BJ (cell line): ENCODE data around the gene TAF1A. TPM values are rescaled to one million over a fixed set of nuclear protein-coding genes. Genes with fewer than 3 reads are reported as not detected.
A peak's percentile ranks its signal among the peaks of the same experiment; 100 is the strongest.

Source experiments
- CTCF ChIA-PET: fragments of 350-600 bp; formaldehyde crosslinking; extraction: SDS; loops from one replicate; lab custom pipeline; 2021; ENCODE audit warnings: antibody characterized with exemption, inconsistent platforms; lab: Yijun Ruan, JAX
- POLR2A ChIA-PET: fragments of 300-600 bp; sonication (Branson Sonifier 250); formaldehyde crosslinking; extraction: SDS; loops from one replicate; lab custom pipeline; 2021; ENCODE audit warnings: antibody characterized with exemption; lab: Charles Lee
- DNase-seq: peaks from one replicate; pipeline ENCODE4 v3.0.0-alpha.2; 2011; ENCODE audit warnings: low read depth
- H3K27me3 ChIP-seq: 2 replicates; pipeline ENCODE4 v1.6.0; 2011; ENCODE audit warnings: low read length; ENCODE audit not compliant: control insufficient read depth, insufficient read depth
- H3K36me3 ChIP-seq: 2 replicates; pipeline ENCODE4 v1.5.1; 2011; ENCODE audit warnings: low read length; ENCODE audit not compliant: control insufficient read depth, insufficient read depth
- H3K4me3 ChIP-seq: 2 replicates; pipeline ENCODE4 v1.5.1; 2011; ENCODE audit warnings: low read depth, mild to moderate bottlenecking, control low read depth, low read length
- polyA plus RNA-seq: library from polyadenylated mRNA; depleted of rRNA; stranded (reverse); fragments of >200 nt; gene quantifications from 2 replicates; pipeline ENCODE4 v1.2.3, GENCODE V29; 2011
- TF ChIP-seq, protein P1 (sequence below): IDR thresholded peaks from 2 replicates; pipeline ENCODE4 v1.5.1; 2011; ENCODE audit warnings: low read depth, mild to moderate bottlenecking, control low read depth, inconsistent platforms, low read length, moderate library complexity; ENCODE audit not compliant: insufficient read depth

The TAF1A gene
- polyA plus RNA-seq, 1 experiment, result 2.2 TPM

GRCh38 chr1:222552882-222553281, 36.9 kb downstream of the TAF1A start:
- CTCF ChIA-PET, result interaction anchor here (0.6 to 1.3 kb wide), 2 partner anchors 9 to 10 kb away, joined by 3 read pairs; no protein-coding TSS in a partner anchor
- peaks cover 3% of the 10 kb centered on the region; the same call in 1 of the 2 replicates for H3K36me3 ChIP-seq
- no peak overlapping the region for H3K4me3 ChIP-seq
- DNase-seq, result no peak
- POLR2A ChIA-PET, result no interaction called here
- TF ChIP-seq, protein P1, sequence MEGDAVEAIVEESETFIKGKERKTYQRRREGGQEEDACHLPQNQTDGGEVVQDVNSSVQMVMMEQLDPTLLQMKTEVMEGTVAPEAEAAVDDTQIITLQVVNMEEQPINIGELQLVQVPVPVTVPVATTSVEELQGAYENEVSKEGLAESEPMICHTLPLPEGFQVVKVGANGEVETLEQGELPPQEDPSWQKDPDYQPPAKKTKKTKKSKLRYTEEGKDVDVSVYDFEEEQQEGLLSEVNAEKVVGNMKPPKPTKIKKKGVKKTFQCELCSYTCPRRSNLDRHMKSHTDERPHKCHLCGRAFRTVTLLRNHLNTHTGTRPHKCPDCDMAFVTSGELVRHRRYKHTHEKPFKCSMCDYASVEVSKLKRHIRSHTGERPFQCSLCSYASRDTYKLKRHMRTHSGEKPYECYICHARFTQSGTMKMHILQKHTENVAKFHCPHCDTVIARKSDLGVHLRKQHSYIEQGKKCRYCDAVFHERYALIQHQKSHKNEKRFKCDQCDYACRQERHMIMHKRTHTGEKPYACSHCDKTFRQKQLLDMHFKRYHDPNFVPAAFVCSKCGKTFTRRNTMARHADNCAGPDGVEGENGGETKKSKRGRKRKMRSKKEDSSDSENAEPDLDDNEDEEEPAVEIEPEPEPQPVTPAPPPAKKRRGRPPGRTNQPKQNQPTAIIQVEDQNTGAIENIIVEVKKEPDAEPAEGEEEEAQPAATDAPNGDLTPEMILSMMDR, result no peak
- no peaks in the 10 kb centered on the region; the same call in 1 of the 2 replicates for H3K27me3 ChIP-seq

- TF ChIP-seq, protein P1, result no peak
- CTCF ChIA-PET, result interaction anchor here (1.3 kb wide), 1 partner anchor 8 kb away, joined by 8 read pairs; no protein-coding TSS in a partner anchor
- no peaks in the 10 kb centered on the region for H3K36me3 ChIP-seq
- no peak within 1 kb of the TSS for H3K4me3 ChIP-seq
- POLR2A ChIA-PET, result no interaction called here
- no peaks in the 10 kb centered on the region; the same call in 1 of the 2 replicates for H3K27me3 ChIP-seq
- DNase-seq, result no peak
Observed at GRCh38 chr1:222547944-222548671, 41.6 kb downstream of the TAF1A start, which contains the start of gene HHIPL2. TSS of gene HHIPL2 (minus strand) at chr1:222548104. CDS start at chr1:222548044, 60 bp downstream.

- TF ChIP-seq, protein P1, result peak; percentile 24; the same call in 1 of the 2 replicates
- DNase-seq, result no peak
- Histone ChIP-seq H3K27me3 (no peaks in the 10 kb centered on the region; the same call in 1 of the 2 replicates), H3K36me3 (no peaks in the 10 kb centered on the region), H3K4me3 (no peak overlapping the region)
- ChIA-PET CTCF (interaction anchor here (1.3 kb wide), 2 partner anchors 9 to 92 kb away, joined by 5 to 8 read pairs; no protein-coding TSS in a partner anchor), POLR2A (no interaction called here)
Observed at GRCh38 chr1:222547260-222547614, 42.5 kb downstream of the TAF1A start.

GRCh38 chr1:222546548-222547259, 43.0 kb downstream of the TAF1A start:
- CTCF ChIA-PET, result interaction anchor here (1.3 kb wide), 2 partner anchors 9 to 91 kb away, joined by 5 to 8 read pairs; no protein-coding TSS in a partner anchor

More at GRCh38 chr1:222546548-222547259, 43.0 kb downstream of the TAF1A start:
- H3K4me3 ChIP-seq, result peak overlapping the region; percentile 2; the same call in 1 of the 2 replicates
- TF ChIP-seq, protein P1, result no peak
- H3K36me3 ChIP-seq, result no peaks in the 10 kb centered on the region
- no peaks in the 10 kb centered on the region; the same call in 1 of the 2 replicates for H3K27me3 ChIP-seq
- peak; percentile 62 for DNase-seq
- POLR2A ChIA-PET, result no interaction called here
